Effector CD4-positive, alpha-beta T cell (primary cell): ENCODE data around the gene DNAJB5.
A peak's percentile ranks its signal among the peaks of the same experiment; 100 is the strongest.

ENCODE experiments used
- DNase-seq: peaks from one replicate; pipeline ENCODE4 v3.0.0-alpha.2; 2020

DNAJB5 gene

DNA sequence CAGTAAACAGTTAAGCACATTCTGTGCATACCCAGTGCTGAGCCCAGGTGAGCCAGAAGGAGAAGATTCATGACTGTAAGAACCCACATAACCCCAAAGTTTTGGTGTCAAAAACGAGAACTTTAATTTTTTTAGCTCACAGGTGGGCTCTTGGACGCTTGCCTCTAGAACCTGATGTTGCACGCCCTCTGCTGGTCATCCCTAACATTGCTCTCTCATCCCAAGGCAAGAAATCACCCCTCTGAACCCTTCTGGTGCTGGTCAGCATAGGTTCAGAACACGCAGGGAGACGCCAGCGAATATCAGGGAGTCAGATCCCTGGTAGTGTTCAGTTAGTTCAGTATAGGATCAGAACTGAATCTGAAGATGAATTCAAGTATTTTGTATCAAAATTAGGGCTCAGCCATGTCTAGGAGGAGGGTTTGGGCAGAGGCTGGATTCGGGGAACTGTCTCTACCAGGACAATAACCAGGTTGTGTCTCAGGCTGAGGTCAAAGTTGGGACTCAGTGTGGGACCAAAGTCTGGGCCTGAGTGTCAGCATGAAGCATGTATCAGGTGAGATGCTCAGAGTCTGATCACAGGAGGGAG, 4.1 kb upstream of the DNAJB5 start:
- DNase-seq: peak; percentile 33

DNA sequence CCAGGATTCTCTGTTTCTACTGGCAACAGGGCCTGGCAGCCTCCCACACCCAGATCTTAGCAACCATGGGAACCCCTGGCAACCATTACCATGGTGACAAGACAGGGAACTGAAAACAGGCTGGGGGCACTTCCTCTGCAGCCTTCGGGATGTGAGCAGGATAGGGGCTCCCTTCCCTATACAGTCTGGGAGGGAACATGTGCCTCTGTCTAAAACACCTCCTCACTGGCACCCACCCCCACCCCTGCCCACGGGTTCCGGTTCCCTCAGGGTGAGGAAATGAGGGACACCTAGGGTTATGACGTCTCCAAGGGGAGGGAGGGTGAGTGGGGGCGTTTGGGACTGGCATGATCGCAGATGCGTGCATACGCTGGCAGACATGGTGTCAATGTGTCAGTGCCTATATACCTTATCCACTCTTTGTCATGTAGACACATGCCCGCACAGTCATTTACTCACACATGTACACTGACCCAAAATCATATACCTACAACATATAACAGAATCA, 3.0 kb upstream of the DNAJB5 start:
- peak; percentile 61 for DNase-seq

DNA sequence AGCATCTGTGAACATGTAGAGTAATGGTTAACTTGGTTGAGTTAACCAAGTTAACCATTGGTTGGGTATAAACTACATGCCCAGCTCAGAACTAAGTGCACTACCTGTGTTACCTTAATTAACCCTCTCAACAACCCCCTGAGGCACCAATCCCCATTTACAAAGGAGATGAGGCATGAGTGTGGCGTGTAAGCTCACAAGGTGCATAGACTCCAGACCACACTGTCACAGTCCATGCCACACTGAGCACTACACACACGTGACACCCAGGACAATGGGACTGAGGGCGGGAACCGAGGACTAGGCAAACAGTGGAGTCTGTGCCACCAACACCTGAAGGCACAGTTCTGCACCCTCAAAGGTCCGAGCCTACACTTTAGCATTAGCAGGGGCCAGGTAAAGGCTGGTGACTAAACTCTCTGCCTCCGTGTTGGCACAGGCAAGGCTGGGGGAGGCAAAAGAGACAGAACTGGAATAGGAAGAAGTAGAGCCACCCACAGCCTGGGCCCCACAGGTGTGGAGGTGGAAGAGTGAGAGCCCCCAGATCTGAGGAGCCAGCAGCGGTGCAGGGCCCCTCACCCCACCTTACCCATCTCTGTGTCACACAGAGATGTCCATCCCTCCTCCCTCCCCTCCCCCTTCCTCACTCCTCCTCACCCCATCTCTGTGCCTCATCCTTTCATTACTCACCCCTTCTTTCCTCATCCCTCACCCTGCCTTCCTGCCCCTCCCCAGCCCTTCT, 2.2 kb upstream of the DNAJB5 start:
- DNase-seq: no peak

DNA sequence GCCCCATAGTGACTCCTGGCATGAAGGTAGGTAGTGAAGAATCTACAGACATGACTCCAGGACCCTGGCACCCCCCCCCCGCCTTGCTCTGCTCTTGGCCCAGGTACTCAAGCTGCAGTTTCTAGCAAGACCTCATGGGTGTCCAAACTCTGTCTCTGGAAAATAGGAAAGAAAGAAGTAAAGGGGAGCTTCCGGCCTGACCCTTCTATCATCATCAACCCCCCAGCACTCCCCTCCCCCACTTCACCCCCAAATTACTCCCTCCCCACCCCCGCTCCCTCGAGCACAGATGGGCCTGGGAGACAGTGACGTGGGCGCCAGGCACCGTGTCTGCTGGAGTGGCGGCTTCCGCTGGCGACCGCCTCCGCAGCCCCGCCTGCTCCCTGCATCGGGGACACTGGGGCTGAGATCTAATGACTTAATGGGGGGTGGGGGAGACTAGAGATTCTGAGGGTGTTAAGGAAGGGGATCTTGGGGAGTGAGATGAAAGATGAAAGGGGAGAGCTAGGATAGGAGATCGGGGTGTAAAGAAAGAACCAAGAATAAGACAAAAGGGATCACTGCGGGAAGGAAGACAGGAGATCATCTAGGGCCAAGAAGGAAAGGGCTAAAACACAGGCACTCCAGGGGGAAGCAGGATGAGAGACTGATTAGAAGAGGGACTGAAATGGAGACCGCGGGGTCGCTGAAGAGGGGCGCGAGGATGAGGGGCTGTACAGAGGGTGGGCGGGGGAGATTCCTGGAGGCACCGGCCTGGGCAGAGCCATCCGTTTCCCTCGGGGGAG, 1.1 kb upstream of the DNAJB5 start:
- DNase-seq: peak; percentile 33

DNA sequence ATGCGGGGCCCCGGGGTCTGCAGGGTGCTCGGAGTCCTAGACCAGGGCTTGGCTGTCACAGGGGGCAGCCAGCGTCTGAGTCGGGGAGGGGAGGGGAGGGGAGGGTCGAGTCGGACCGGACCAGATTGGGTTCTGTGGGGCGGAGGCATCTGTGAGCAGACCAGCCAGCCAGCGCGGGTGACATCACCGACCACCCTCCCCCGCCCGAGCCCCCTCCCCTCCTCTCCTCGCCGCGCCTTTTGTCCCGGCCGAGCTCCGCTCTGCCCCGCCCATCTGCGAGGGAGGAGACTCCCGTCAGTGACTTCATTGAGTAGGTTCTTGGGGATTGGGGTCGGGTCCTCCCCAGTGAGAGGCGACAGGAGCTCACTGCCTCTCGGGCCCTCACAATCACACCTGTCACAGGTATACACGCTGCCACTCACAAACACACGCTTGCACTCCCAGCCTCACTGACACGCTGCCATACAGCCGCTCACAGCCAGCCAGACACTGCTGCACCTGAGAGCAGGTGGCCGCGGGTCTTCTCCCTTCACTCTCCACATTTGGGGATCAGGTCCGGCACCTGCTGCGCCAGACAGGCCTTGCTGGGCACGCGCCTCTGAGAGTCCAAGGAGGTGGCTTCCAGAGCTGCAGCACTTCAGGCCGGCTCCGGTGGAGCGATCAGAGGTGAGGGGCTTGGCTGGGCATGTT, 546 bp downstream of the DNAJB5 start:
- DNase-seq: peak; percentile 33

DNA sequence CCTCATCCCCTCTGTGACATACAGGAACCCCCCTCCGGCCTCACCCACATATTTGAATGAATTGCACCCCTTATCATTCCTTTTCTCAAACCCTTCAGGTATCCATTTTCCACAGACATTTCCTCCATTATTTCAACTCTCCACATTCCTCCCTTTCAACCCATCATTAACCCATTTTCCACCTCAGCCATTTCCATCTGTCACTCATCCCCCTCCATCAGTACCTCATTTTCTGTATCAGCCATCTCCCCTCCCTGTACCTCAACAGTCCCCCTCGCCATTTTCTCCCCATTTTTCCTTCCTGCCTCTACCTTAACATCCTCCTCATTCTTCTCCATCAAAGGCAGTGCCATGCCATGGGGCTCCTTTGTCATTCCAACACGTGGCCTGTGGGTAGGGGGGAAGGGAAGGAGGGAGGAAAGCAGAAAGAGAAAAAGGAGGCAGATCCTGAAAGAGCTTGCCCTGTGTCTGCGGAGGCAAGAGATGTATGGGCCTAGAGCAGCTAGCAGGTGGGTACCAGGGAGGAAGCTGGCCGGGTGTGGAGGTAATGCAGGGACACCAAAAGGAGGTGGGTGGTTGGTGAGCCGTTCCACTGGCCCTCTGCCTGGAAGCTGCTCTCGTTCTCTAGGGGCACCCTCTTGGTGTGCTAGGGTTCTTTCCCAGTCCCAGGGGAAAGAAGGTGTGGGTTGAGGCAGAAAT, 1.5 kb downstream of the DNAJB5 start:
- DNase-seq: no peak

DNA sequence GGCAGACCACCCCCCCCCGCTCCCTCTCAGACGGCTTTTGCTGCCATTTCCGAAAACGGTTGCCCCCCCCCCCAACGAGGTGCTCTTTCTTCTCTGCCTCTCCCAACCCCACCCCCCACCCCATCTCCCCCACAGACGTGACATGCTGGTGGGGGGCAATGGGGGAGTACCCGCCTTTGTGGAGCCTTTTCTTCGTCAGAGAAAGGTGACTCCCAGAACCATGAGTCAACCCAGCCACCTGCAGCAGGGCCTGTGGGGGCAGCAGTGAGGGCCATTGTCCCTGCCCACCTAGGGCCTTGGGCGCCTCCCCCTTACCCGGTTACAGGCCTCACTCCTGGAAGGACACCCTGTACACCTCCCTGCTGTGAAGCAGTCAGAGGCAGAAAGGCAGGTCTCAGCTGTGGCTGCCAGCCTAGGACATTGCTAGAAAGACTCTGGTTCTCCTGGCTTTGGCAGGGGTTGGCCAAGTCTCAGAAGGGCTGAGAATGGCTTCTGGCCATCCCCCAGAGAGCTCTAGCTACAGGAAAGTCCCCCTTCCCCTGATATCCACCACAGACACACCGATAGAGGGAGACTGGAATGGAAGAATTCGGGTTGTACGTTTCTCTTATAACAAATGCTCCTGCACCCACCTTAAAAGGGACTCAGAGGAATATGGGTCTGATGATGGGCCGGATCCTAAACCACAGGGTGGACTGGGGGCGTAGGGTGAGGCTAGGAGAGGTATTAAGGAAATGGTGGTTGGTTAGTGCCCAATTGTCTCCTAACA, 2.2 kb downstream of the DNAJB5 start:
- DNase-seq: no peak

DNA sequence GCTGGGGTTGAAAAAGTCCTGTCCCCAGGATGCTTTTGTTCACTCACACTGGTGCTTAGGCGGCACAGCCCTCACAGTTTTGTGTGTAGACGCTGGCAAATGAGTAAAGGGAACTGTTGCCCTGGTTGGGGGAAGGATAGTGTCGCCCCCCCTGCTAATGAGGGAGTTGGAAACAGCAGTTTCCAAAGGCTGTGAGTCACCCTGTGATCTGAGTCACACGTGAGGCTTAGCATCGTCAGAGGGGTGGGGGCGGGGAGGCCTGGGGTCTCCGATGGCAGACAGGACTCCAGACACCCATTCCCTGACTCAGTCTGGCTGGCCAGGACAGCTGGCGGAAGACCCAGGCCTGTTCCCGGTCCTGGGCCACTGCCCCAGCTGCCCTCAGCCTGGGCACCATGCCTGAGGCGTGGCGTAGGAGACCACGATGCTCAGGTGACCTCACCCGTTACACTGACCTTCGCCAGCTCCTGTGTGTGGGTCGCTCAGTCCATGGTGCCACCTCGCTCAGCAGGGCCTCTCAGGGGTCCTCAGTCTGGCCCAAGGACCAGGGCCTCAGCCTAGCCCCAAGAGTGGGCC, 2.9 kb downstream of the DNAJB5 start:
- DNase-seq: peak; percentile 24

DNA sequence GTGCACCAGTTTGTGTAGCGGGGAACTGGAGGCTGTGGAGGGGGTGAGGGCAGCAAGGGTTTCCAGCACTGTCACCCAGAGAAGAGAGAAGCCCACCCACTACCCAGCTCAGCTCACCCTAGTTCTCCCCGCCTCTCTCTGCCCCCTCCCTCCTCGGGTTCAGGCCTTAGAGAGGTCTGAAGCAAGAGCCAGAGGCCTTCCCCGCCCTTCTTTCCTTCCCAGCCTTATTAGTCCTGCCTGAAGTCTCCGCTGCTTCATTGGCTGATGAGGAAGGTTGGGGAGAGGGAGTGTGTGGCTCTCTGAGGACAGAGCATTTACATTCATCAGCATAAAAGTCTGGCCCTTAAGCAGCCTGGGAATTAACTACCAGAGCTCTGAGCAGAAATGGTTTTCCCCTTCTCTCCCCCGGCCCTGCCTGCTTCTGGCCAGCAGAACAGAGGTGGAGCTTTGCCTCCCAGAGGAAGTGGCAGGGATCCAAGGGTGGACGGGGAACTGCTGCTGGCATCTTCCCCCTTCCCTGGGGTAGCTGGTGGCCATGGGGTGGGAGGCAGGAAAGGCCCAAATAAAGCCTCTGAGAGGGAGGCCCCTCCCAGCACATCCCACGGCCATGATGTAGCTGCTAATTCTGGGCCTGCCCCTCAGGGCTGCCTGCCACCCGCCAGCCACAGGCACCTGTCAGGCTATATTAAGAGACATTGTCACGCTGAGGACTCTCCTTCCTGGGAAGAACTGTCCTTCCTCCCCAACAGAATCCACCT, 4.1 kb downstream of the DNAJB5 start:
- no peak for DNase-seq

DNA sequence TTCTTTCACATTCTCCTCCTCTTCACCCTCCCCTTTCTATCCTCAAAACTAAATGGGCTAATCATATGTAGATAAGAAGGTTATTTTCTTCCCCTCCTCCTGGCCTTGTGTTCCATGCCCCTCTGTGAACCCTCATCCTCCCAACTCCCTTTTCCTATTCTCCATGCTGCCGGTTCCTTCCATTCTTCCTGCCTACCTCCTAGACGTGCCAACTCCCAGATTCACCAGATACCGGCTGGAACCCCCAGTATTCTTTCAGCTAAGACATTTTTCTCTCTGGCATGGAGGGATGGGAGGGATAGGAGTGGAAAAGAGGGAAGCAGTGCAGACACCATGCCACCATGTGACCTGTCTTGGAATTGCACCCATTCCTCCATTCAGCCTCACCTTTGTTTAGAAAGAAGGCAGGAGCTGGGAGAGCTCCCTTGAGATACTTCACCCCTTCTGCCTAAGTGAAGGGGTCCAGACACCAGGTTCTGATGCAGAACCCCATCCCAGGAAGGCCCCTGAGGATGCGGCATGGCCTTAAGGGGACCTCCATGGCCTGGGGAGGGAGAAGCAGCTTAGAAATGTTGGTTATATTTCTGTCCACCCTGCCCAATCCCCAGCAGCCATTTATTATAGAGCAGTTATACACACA, 4.8 kb downstream of the DNAJB5 start:
- no peak for DNase-seq

DNA sequence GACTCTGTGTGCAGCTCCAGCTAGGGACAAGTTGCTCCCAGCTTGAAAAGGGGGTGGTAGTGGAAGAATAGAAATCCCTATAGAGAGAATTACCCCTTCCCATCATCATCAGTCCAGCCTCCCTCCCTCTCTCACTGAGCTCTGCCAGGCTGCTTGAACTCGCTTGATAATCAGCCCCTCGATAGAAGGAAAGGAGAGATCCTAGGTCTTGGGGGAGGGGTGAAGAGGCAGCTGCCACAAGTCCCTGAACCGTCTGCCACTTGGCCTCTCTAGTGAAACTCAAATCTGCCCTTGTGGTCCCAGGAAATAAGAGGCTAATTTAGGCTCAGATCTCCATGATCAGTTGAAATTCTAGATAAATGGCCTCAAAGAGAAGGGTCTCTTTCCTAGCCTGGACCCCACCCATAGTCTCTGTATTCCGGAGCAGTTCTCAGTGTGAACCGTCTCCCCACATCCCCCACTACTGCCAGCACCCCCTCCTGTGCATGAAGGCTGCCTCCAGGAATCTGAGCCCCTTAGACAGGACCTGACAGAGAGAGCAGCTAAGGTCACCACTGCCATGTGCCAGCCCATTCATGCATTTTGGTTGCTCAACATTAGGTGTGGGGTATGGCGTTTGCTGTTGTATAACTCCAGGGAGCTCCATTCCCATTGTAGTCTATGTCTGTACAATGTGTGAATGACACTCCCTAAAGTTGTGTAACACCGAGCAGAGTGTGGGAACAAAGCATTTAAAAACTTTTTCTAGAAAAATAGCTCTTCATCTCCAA, 5.5 kb downstream of the DNAJB5 start:
- no peak for DNase-seq

DNA sequence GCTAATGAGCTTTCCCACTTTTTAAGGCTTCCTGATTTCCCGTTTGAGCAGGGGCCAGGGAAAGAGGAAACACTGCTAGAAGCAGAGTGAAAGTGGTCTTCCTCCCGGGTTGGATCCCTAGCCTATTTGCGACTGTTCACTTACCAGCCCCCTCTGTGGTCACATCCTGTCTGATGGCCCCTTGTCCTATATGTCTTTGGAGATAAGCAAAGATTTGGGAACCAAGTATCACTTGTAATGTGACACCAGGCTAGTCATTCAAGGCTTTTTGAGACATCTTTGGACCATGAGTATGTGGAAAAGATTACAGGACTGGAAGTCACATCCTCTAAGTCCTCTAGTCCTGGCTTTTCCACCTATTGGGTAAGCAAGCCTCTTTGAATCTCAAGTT, 6.1 kb downstream of the DNAJB5 start:
- DNase-seq: no peak

DNA sequence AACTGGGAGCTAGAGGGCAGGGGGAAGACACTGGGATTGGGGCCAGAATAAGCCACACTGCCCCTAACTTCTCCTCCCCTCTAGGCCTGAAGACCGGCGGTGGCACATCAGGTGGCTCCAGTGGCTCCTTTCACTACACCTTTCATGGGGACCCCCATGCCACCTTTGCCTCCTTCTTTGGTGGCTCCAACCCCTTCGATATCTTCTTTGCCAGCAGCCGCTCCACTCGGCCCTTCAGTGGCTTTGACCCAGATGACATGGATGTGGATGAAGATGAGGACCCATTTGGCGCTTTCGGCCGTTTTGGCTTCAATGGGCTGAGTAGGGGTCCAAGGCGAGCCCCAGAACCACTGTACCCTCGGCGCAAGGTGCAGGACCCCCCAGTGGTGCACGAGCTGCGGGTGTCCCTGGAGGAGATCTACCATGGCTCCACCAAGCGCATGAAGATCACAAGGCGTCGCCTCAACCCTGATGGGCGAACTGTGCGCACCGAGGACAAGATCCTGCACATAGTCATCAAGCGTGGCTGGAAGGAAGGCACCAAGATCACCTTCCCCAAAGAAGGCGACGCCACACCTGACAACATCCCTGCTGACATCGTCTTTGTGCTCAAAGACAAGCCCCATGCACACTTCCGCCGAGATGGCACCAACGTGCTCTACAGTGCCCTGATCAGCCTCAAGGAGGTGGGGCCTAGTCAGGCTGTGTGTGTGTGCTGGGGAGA, 6.8 kb downstream of the DNAJB5 start:
- no peak for DNase-seq

DNA sequence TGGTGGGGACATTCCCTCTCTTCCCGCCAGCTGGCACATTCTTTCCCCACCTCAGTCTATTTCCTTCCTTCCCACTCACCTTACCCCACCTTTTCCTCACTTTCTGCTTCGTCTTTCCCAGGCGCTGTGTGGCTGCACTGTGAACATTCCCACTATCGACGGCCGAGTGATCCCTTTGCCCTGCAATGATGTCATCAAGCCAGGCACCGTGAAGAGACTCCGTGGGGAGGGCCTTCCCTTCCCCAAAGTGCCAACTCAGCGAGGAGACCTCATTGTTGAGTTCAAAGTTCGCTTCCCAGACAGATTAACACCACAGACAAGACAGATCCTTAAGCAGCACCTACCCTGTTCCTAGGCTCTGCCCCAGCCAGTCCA, 7.3 kb downstream of the DNAJB5 start:
- no peak for DNase-seq

DNA sequence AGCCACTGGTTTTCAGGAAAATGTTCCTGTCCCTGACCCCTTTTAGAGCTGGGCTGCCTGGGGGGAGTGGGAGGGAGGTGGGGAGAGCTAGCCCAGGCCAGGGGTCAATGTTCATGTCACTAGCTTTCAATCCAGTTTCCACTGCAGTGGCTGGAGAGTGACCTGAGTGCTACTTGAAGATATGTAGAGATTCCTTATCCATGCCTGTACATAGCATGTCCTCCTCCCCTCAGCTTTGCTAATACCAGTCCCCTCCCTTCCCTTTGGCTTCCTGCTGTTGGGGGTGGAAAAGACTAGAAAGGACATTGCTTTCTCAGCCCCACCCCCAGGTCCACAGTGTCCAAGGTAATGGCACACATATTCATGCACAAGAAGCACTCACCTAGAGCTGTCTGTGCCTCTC, 7.8 kb downstream of the DNAJB5 start:
- no peak for DNase-seq

DNA sequence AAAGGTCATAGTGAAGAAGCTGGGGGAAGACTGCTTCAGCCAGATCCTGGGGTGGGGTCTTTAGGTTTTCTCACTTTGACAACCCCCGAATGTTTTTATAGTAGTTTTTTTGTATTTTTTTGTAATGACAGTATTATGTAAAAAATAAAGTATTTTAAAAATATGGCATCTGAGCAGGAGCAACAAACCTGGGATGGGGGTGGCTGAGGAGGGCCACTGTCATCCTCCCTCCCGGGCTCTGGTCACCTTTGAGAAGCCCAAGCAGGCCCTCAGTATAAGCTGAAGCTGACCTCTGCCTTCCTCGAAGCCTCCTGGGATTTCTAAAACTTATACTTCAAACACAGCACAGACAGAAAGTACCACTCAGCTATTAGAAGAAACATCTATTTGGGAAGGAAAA, 8.7 kb downstream of the DNAJB5 start:
- DNase-seq: no peak

DNA sequence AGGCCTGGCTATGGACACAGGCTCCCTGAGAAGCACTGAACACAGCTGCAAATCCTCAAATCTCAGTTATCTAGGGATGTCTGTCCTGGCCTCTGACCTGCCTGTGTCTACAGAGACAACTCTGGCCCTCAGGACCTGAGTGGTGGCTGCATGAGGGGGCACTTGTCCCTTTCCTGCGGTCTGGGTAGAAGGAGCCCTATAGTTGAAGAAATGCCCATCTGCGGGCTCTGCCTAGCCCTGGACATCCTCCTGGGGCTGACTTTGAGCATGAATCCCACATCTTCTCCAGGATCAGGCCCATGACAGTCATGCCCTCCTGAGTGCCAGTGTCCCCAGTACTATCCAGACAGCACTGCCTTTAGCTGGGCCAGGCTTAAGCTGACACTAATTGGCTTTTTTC, 10.0 kb downstream of the DNAJB5 start:
- DNase-seq: no peak

DNA sequence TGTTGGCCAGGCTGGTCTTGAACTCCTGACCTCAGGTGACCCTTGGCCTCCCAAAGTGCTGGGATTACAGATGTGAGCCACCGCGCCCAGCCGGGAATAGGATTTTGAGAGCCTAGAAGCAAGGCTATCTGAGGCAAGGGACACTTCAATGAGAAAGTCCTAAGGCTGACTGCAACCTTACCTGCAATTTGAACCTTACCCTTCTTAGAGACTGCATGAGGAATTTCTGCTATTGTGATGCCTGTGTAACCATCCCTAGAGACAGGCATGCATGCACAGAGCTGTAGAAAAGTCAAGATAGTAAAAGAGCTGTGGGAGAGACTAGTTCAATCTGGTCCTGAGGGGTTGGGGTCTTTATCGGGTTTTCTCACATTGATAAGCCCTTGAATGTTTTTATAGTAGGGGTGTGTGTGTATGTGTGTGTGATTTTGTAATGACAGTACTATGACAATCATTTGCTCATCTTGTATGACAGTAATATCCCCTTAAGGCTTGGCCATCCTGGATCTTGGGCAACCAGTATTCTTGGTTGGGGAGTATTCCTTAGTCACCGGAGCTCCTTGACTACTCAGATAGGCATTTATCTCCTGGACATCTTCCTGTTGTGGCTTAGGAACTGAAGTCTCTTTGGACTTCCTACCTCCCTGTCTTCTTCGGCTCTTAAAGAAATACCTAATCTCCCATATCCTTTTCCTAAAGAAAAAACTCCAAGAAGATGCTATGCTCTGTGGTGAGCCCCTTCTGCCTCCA, 11.2 kb downstream of the DNAJB5 start:
- no peak for DNase-seq
